CD14-positive monocyte (primary cell): ENCODE results near the gene CABP4. TPM values are rescaled to one million over a fixed set of nuclear protein-coding genes. Genes with fewer than 3 reads are reported as not detected.
"Not testable (repeated sequence)": the region's sequence is repeated elsewhere in the genome, so short reads cannot be mapped to it uniquely, and the experiment has no call there.

Source experiments
- DNase-seq, 3 donors: peaks; one replicate each; pipeline ENCODE4 v3.0.0-alpha.2; 2011 to 2022
- H2AFZ ChIP-seq: 2 replicates; pipeline ENCODE4 v1.6.0; 2012; ENCODE audit warnings: mild to moderate bottlenecking, low read depth, low read length, inconsistent platforms; ENCODE audit not compliant: insufficient read depth, poor library complexity, severe bottlenecking
- H3K27ac ChIP-seq, 2 donors: 1 replicate in 1 of 2; 2 replicates in 1 of 2; pipeline ENCODE4 v1.5.1; 2012 to 2013; ENCODE audit warnings: low read length in 2 of 2, control low read depth in 1 of 2, inconsistent platforms in 1 of 2, low read depth in 1 of 2, mild to moderate bottlenecking in 1 of 2
- H3K27me3 ChIP-seq, 2 donors: one replicate each; pipeline versions ENCODE4 v1.6.0 to v1.6.1; 2011 to 2013; ENCODE audit warnings: low read length in 2 of 2; ENCODE audit not compliant: control insufficient read depth in 2 of 2, insufficient read depth in 2 of 2
- H3K36me3 ChIP-seq, 2 donors: replicated peaks in 1 of 2; 1 replicate in 1 of 2; 2 replicates in 1 of 2; pipeline versions ENCODE4 v1.5.1 to v1.6.1; 2012 to 2013; ENCODE audit warnings: low read length in 2 of 2, control low read depth in 1 of 2, inconsistent platforms in 1 of 2, mild to moderate bottlenecking in 1 of 2; ENCODE audit not compliant: insufficient read depth in 2 of 2, control insufficient read depth in 1 of 2
- H3K4me1 ChIP-seq, 2 donors: 1 replicate in 1 of 2; 2 replicates in 1 of 2; pipeline versions ENCODE4 v1.5.1 to v1.6.1; 2012 to 2013; ENCODE audit warnings: low read length in 2 of 2, control low read depth in 1 of 2, inconsistent platforms in 1 of 2, mild to moderate bottlenecking in 1 of 2, moderate library complexity in 1 of 2; ENCODE audit not compliant: insufficient read depth in 2 of 2, control insufficient read depth in 1 of 2
- H3K4me2 ChIP-seq: replicated peaks from 2 replicates; pipeline ENCODE3; 2012; ENCODE audit warnings: low read length, moderate library complexity, mild to moderate bottlenecking; ENCODE audit not compliant: poor library complexity, severe bottlenecking; ENCODE audit errors: extremely low read depth
- H3K4me3 ChIP-seq, 3 experiments: fragments of 200-600 bp in 1 of 3; sonication (generic) in 1 of 3; replicated peaks in 1 of 3; 1 replicate in 2 of 3; 2 replicates in 1 of 3; pipeline ENCODE4 v1.5.1; 2011 to 2013; ENCODE audit warnings: low read length in 3 of 3, mild to moderate bottlenecking in 3 of 3, control low read depth in 2 of 3, low read depth in 2 of 3, inconsistent platforms in 1 of 3, moderate library complexity in 1 of 3
- H3K79me2 ChIP-seq: 2 replicates; pipeline ENCODE4 v1.6.0; 2012; ENCODE audit warnings: mild to moderate bottlenecking, control low read depth, inconsistent platforms, low read length, moderate library complexity; ENCODE audit not compliant: insufficient read depth
- H3K9ac ChIP-seq: 2 replicates; pipeline ENCODE4 v1.6.0; 2017; ENCODE audit warnings: low read length, mild to moderate bottlenecking; ENCODE audit not compliant: insufficient read depth, poor library complexity, severe bottlenecking
- H3K9me3 ChIP-seq, 2 donors: replicated peaks in 1 of 2; 1 replicate in 1 of 2; 2 replicates in 1 of 2; pipeline versions ENCODE4 v1.5.1 to v1.6.1; 2012 to 2013; ENCODE audit warnings: low read length in 2 of 2, control low read depth in 1 of 2; ENCODE audit not compliant: control insufficient read depth in 1 of 2, insufficient read depth in 1 of 2
- H4K20me1 ChIP-seq: 2 replicates; pipeline ENCODE4 v1.6.0; 2012; ENCODE audit warnings: mild to moderate bottlenecking, low read length, control low read depth, moderate library complexity; ENCODE audit not compliant: insufficient read depth
- H3K27ac Mint-ChIP-seq, 7 donors: one replicate each; pipeline ENCODE4 v1.8.0; 2020; ENCODE audit warnings: mild to moderate bottlenecking in 7 of 7, mixed read lengths in 7 of 7, moderate library complexity in 6 of 7, inconsistent platforms in 2 of 7
- H3K27me3 Mint-ChIP-seq, 3 donors: one replicate each; pipeline ENCODE4 v1.8.0; 2021 to 2022; ENCODE audit warnings: low read depth in 3 of 3, mild to moderate bottlenecking in 3 of 3, mixed read lengths in 3 of 3, moderate library complexity in 3 of 3, inconsistent platforms in 1 of 3
- H3K36me3 Mint-ChIP-seq, 2 donors: one replicate each; pipeline ENCODE4 v1.8.0; 2020; ENCODE audit warnings: mixed read lengths in 2 of 2, inconsistent platforms in 1 of 2, mild to moderate bottlenecking in 1 of 2
- H3K4me1 Mint-ChIP-seq: one replicate; pipeline ENCODE4 v1.8.0; 2020; ENCODE audit warnings: mild to moderate bottlenecking, mixed read lengths
- H3K4me3 Mint-ChIP-seq, 2 donors: one replicate each; pipeline ENCODE4 v1.8.0; 2020; ENCODE audit warnings: mild to moderate bottlenecking in 2 of 2, mixed read lengths in 2 of 2, moderate library complexity in 1 of 2
- H3K9me3 Mint-ChIP-seq, 7 donors: one replicate each; pipeline ENCODE4 v1.8.0; 2020 to 2022; ENCODE audit warnings: mixed read lengths in 7 of 7, mild to moderate bottlenecking in 6 of 7, moderate library complexity in 6 of 7, inconsistent platforms in 2 of 7
- CTCF ChIP-seq: fragments of 200-600 bp; IDR thresholded peaks from one replicate; pipeline ENCODE4 v1.8.0; 2022; ENCODE audit warnings: antibody characterized with exemption, mild to moderate bottlenecking
- WGBS: methylation state at CpG from one replicate; pipeline ENCODE4 v1.1.5; 2013; ENCODE audit warnings: missing lambda C conversion rate; ENCODE audit not compliant: insufficient coverage; 5-methylcytosine and 5-hydroxymethylcytosine counted together
- intact Hi-C, 2 donors: fragments of 100-400 bp; cut with micrococcal nuclease; formaldehyde crosslinking; loops; one replicate each; pipeline versions ENCODE4 v1.15.0 to v1.15.1; 2023
- polyA plus RNA-seq, 3 donors: library from polyadenylated mRNA; depleted of rRNA in 1 of 3; unstranded in 2 of 3; stranded (reverse) in 1 of 3; fragments of 300-500 nt in 2 of 3; fragments of >200 nt in 1 of 3; fragmentation: Illumina TruSeq in 2 of 3; gene quantifications; 1 replicate in 2 of 3; 2 replicates in 1 of 3; pipeline ENCODE4 v1.2.3, GENCODE V29; 2012 to 2021

The CABP4 gene
- polyA plus RNA-seq, 3 donors: 0.28 to 1.7 TPM; not detected in 1

- H4K20me1 ChIP-seq: no peaks in the 10 kb centered on the region
- Mint-ChIP-seq H3K4me1 (peaks cover 39% of the 10 kb centered on the region), H3K9me3 (peaks cover 0 to 2% (median 0%) of the 10 kb centered on the region in 7 donors), H3K36me3 (peaks cover 0 to 2% of the 10 kb centered on the region in 2 donors), H3K27me3 (peaks cover 2 to 12% (median 4%) of the 10 kb centered on the region in 3 donors), H3K4me3 (peak overlapping the region; percentile 79 to 86), H3K27ac (peak overlapping the region; percentile 94 to 98 (median 96))
- intact Hi-C loops: loop anchor here (2.0 to 5.0 kb wide), 4 partner anchors 36 to 62 kb away; partner anchors contain the start of genes RPS6KB2 (in 2 of the 2), PPP1CA (in 1 of the 2) and TBC1D10C (in 1 of the 2)
- peak overlapping the region; percentile 86 for H2AFZ ChIP-seq
- TF ChIP-seq CTCF: no peak
- peak overlapping the region; percentile 87 for H3K9ac ChIP-seq
- 8% methylated on average over 31 of the region's 56 CpGs for WGBS
- peak overlapping the region; percentile 80 to 85 (median 82) for H3K4me3 ChIP-seq
- peaks cover 38 to 55% of the 10 kb centered on the region in 2 donors for H3K4me1 ChIP-seq
- H3K9me3 ChIP-seq: no peaks in the 10 kb centered on the region
- peak; percentile 81 to 85 (median 84) for DNase-seq
- H3K36me3 ChIP-seq: no peaks in the 10 kb centered on the region
- H3K27ac ChIP-seq: peak overlapping the region; percentile 79 to 87
- H3K79me2 ChIP-seq: peaks cover 7% of the 10 kb centered on the region
- H3K27me3 ChIP-seq: no peaks in the 10 kb centered on the region
- peak overlapping the region; percentile 97 for H3K4me2 ChIP-seq
Measured at GRCh38 chr11:67464411-67465188, 9.4 kb downstream of the CABP4 start.

- H3K4me1 ChIP-seq: peaks cover 33 to 53% of the 10 kb centered on the region in 2 donors
- no peaks in the 10 kb centered on the region for H3K27me3 ChIP-seq
- peaks cover 0 to 2% of the 10 kb centered on the region in 2 donors for H3K36me3 Mint-ChIP-seq
- H4K20me1 ChIP-seq: no peaks in the 10 kb centered on the region
- H3K4me2 ChIP-seq: peak overlapping the region; percentile 97
- H2AFZ ChIP-seq: peak overlapping the region; percentile 86
- H3K79me2 ChIP-seq: peaks cover 7% of the 10 kb centered on the region
- WGBS: 62% methylated on average over 3 of the region's 3 CpGs
- peak overlapping the region; percentile 79 to 86 for H3K4me3 Mint-ChIP-seq
- DNase-seq: no peak
- peaks cover 34% of the 10 kb centered on the region for H3K4me1 Mint-ChIP-seq
- peak overlapping the region; percentile 80 to 85 (median 82) for H3K4me3 ChIP-seq
- TF ChIP-seq CTCF: no peak
- no peaks in the 10 kb centered on the region for H3K36me3 ChIP-seq
- H3K27me3 Mint-ChIP-seq: peaks cover 2 to 12% (median 4%) of the 10 kb centered on the region in 3 donors
- intact Hi-C loops: loop anchor here (2.0 to 5.0 kb wide), 4 partner anchors 36 to 63 kb away; partner anchors contain the start of genes RPS6KB2 (in 2 of the 2), PPP1CA (in 1 of the 2) and TBC1D10C (in 1 of the 2)
- H3K9me3 Mint-ChIP-seq: peaks cover 0 to 2% (median 0%) of the 10 kb centered on the region in 7 donors
- peak overlapping the region; percentile 79 to 87 for H3K27ac ChIP-seq
- no peaks in the 10 kb centered on the region for H3K9me3 ChIP-seq
- H3K9ac ChIP-seq: peak overlapping the region; percentile 87
- H3K27ac Mint-ChIP-seq: peak overlapping the region in 5 of 7 donors; percentile 86 to 98 (median 96)
Measured at GRCh38 chr11:67465189-67465510, 10.0 kb downstream of the CABP4 start.

- Histone ChIP-seq H2AFZ (peak overlapping the region; percentile 86), H3K27ac (peak overlapping the region in 1 of 2 donors; percentile 87), H3K4me3 (peak overlapping the region in 1 of 3 experiments; percentile 85), H3K4me1 (peaks cover 32 to 52% of the 10 kb centered on the region in 2 donors), H3K9ac (peak overlapping the region; percentile 87), H3K4me2 (peak overlapping the region; percentile 97)
- Mint-ChIP-seq H3K27ac (peak overlapping the region in 5 of 7 donors; percentile 70 to 98 (median 94)), H3K27me3 (peaks cover 2 to 13% (median 4%) of the 10 kb centered on the region in 3 donors), H3K4me3 (peak overlapping the region in 1 of 2 donors; percentile 86), H3K4me1 (peaks cover 33% of the 10 kb centered on the region)
- H4K20me1 ChIP-seq, DNase-seq, H3K36me3 ChIP-seq, H3K79me2 ChIP-seq, H3K9me3 Mint-ChIP-seq, H3K27me3 ChIP-seq, H3K36me3 Mint-ChIP-seq, H3K9me3 ChIP-seq: not testable (repeated sequence)
- intact Hi-C loops: loop anchor here (2.0 to 5.0 kb wide), 4 partner anchors 37 to 63 kb away; partner anchors contain the start of genes RPS6KB2 (in 2 of the 2), PPP1CA (in 1 of the 2) and TBC1D10C (in 1 of the 2)
- no CpG with 5 or more reads among the region's 2 CpGs for WGBS
Measured at GRCh38 chr11:67465530-67465929, 10.4 kb downstream of the CABP4 start.
